Activated CD8-positive, alpha-beta memory T cell treated with anti-CD3 and anti-CD28 coated beads for 36 hours (primary cell): Measurements from ENCODE around the gene ZBTB7B. TPM values are rescaled to one million over a fixed set of nuclear protein-coding genes. Genes with fewer than 3 reads are reported as not detected.

ENCODE experiments used
- CTCF ChIA-PET: fragments of 350-600 bp; sonication (Branson Sonifier 250); formaldehyde crosslinking; loops from one replicate; lab custom pipeline; 2021; ENCODE audit warnings: antibody characterized with exemption; lab: Charles Lee
- POLR2A ChIA-PET: fragments of 350-600 bp; sonication (Branson Sonifier 250); formaldehyde crosslinking; loops from one replicate; lab custom pipeline; 2021; ENCODE audit warnings: antibody characterized with exemption; lab: Charles Lee
- total RNA-seq, 2 experiments: library from RNA; stranded (reverse); gene quantifications; one replicate each; pipeline ENCODE4 v1.2.3, GENCODE V29; 2021

Gene ZBTB7B
- total RNA-seq, 2 experiments from 2014 or later = 33.4 to 34.3 TPM

DNA sequence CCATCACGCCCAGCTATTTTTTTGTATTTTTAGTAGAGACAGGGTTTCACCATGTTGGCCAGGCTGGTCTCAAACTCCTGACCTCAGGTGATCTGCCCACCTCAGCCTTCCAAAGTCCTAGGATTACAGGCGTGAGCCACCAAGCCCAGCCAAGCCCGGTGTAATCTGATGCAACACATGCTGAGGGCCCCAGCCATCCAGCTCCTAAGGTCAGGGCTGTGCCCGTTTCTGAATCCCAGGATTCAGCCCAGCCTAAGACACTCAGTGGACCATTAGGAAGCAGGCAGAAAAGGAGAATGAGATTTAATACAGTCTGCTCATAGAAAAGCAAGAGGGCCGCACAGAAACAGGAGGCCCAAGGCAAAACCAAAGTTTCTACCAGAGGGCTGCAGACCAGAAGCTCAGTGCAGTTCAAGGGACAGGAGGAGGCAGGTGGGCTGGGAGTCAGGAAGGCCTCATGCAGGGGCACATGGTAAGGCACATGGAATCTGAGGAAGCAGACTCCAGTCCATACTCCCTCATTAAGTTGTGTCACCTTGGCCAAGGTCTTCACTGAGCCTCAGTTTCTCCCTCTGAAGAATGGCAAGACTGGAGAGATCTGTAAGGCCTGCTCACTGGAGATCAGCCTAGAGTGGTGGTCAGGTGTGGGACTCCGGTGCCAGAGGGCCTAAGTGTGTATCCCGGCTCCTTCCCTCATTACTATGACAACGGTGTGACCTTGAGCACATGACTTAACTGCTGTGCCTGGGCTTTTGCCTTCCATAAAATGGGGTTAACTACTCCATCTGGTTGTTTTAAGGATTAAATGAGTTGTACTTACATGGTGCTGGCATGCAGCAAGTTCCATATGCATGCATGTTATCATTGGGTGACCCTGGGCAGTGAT is 46.1 kb downstream of the ZBTB7B start:
- ChIA-PET POLR2A (no interaction called here), CTCF (interaction anchor here (1.0 to 2.3 kb wide), 6 partner anchors 12 to 37 kb away, joined by 3 to 8 read pairs (median 6); no protein-coding TSS in a partner anchor)

DNA sequence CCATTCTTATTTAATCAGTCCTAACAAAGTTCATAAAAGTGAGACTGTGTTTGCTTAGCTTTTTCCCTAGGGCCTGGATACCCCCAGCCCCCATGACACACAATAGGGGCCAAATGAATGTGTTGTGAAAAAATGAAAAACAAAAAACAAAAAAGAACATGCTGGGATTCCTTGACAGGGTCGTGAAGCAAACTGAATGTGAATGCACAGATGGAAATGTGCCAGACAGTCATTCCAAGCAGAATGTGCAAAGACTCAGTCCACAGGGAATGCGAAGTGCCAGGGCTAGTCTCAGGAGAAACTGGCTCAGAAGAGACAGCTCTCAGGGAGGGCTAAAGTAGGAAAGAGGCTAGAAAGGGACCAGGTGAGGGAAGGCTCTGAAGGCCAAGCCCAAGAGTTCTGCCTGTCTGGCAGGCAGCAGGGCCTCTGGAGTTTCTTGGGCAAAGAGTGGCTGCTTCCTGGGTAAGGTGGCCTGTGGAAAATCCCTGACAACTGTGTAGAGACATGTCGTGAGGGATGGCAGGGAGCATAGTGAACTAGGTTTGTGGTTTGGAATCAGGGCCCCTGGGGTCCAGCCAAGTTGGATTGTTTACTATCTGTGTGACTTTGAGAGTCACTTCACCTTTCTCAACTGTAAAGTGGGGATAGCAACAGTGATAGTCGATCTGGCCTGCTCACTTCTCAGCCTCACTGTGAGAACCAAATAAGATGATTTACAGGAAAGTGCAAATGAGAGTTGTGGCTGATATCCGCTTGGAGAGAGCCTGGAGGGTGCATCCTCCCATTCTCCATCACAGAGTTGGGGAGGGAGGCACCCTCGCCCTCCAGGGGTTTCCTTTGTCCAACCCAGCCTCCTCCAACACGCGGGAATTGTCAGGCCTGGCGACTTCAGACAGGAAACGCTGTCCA is 47.3 kb downstream of the ZBTB7B start:
- POLR2A ChIA-PET = interaction anchor here (1.0 kb wide), 1 partner anchor 32 kb away, joined by 4 read pairs; no protein-coding TSS in a partner anchor
- CTCF ChIA-PET = interaction anchor here (0.6 to 2.3 kb wide), 18 partner anchors 8 to 123 kb away, joined by 3 to 17 read pairs (median 6); partner anchors contain the start of genes EFNA3, EFNA4, FLAD1 and KRTCAP2

DNA sequence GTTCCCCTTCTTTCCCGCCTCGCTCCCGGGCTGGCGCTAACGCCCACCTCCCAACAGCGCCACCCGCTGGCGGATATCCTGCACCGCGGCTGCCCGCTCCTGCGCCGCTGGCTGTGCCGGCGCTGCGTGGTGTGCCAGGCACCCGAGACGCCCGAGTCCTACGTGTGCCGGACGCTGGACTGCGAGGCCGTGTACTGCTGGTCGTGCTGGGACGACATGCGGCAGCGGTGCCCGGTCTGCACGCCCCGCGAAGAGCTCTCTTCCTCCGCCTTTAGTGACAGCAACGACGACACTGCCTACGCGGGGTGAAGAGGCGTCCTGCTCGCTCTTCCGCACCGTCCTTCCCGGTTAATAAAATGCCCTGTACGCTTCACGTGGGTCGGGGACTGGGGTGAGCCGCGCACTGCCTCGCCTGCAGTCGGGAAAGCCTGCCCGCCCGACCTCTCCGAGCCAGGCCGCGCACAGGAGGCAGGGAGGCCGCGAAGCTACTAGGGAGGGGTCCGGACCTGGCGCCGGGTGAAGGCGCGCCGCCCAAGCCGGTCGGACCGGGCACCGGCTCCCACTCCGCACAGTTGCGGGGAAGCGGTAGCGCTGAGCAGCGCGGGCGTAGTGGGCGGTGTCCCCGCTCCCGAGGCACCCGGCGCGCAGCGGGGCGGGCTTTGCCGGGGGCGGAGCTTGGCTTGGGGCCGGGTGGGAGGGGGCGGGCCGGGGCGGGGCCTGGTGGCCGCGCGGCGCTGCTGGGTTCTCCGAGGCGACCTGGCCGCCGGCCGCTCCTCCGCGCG is 48.1 kb downstream of the ZBTB7B start, which contains the start of gene ADAM15:
ADAM15 (plus strand) TSS at position 757 of the 782 bp plus-strand sequence. CDS start 71 bp downstream, outside the sequence.
- ChIA-PET POLR2A (interaction anchor here (0.6 to 1.0 kb wide), 5 partner anchors 13 to 86 kb away, joined by 3 to 5 read pairs (median 4); partner anchors contain the start of genes EFNA4 and SLC50A1), CTCF (interaction anchor here (0.6 to 4.8 kb wide), 20 partner anchors 9 to 398 kb away, joined by 3 to 30 read pairs (median 6); partner anchors contain the start of genes EFNA3, EFNA4, FLAD1 and KRTCAP2)

DNA sequence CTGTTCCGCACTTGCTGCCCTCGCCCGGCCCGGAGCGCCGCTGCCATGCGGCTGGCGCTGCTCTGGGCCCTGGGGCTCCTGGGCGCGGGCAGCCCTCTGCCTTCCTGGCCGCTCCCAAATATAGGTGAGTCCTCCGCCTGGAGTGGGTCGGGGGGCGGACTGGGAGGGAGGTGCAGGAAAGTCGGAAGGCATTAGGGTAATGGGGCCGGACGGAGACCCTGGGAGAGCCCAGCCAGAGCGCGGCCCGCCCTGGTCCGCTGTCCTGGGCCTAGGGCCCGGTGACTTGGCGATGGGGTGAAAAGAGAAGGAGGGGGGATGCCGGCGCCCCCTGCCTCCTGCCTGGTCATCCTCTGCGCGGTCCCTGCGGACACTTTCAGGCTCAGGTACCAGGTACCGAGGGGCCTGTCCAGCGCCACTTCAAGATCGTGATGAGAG is 48.8 kb downstream of the ZBTB7B start:
- ChIA-PET POLR2A (interaction anchor here (0.6 to 1.0 kb wide), 6 partner anchors 8 to 85 kb away, joined by 3 to 5 read pairs (median 4); partner anchors contain the start of genes EFNA4 and SLC50A1), CTCF (interaction anchor here (0.9 to 4.8 kb wide), 19 partner anchors 9 to 399 kb away, joined by 3 to 30 read pairs (median 6); partner anchors contain the start of genes EFNA3, EFNA4, FLAD1 and KRTCAP2)

DNA sequence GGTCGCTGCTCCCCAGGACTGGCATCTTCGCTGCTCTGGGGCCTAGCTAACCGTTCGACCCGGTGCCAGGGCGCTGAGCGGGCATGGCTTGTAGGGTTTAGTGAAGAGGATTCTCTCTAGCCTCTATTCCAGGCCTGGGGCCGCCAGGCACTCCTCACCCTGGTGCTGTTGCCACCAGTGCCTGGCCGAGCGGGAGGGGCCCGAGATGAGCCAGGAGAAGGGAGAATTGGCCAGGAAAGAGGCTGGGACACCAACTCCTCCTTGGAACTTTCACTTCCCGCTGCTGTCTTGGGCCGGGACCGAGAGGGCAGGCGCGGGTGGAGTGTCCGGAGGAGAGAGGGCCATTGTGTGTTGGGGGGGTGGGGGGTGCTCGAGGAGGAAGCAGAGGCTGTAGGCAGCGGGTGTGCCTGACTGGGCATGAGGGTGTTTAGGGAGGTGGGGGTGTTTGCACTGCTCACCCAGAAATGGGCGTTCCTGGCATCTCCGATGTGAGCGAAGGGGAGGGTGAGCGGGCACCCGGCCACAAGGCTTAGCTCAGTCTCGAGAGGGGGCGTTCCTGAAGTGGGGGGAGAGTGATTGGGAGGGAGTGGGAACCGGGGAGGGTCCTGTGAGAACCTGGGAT is 49.3 kb downstream of the ZBTB7B start:
- ChIA-PET POLR2A (interaction anchor here (0.5 to 1.0 kb wide), 6 partner anchors 8 to 575 kb away, joined by 3 to 7 read pairs (median 4); partner anchors contain the start of gene SLC50A1), CTCF (interaction anchor here (1.1 to 4.8 kb wide), 14 partner anchors 8 to 400 kb away, joined by 3 to 30 read pairs (median 4); no protein-coding TSS in a partner anchor)

DNA sequence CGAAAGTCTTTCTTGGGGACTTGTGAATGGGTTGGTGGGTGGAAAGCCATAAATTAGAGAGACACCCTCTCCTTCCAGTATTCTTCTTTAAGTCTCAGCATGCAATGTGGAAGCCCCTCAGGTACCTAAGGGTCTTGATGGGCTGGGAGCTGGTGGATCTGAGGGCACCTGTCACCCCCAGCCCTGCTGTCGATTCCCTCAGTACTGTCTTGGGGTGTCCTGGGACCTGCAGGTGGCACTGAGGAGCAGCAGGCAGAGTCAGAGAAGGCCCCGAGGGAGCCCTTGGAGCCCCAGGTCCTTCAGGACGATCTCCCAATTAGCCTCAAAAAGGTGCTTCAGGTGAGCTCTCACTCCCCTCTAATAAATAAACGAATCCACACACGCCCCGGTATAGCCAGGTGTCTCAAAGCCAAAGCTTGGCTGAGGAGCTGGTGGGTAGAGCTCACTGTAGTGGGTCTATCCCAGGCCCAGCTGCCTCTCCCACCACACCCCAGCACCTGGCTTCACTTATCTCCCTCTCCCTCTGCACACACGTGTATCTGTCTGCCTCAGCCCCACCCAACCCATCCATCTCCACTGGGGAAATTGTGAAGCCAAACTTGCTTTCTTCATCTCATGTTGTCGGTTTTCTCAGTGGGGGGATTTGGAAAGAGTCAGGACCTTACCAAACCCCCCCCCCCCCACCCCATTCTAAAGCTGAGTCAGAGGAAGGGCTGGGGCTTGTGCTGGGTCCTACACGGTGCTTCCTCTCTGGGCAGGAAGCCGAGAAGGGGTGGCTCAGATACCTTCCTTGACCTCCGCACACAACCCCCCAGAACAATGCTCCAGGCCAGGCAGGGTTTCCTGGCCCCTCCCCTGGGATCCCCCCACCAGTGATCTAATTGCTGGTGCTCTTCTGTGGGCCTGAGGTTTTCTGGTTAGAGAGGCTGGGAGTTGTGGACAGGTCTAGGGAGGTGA is 50.1 kb downstream of the ZBTB7B start:
- POLR2A ChIA-PET = interaction anchor here (0.5 to 0.6 kb wide), 2 partner anchors 115 to 576 kb away, joined by 4 to 7 read pairs; no protein-coding TSS in a partner anchor

DNA sequence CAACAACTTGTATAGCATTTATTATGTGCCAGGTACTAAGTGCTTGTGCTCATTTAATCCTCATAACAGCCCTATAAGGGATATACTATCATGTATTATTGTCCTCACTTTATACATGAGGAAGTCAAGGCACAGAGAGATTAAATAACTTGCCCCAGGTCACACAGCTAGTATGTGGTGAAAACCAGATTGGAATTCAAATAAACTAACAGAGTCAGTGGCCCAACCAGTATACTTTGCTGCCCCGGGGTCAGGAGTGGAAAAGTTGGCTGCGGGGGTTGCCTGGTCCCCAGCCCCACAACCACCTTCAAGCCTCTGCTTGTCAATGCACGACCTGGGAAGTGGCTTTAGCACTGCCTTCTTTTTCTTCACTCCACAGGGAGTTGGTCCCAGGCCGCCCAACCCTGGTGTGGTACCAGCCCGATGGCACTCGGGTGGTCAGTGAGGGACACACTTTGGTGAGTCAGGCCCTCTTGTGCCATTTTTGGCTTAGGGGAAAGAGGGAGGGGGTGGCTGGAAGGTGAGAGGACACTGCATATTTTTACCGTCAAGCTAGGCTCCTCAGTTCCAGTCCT is 51.0 kb downstream of the ZBTB7B start:
- POLR2A ChIA-PET = no interaction called here
- CTCF ChIA-PET = interaction anchor here (1.3 to 4.8 kb wide), 6 partner anchors 8 to 38 kb away, joined by 3 to 30 read pairs (median 7); partner anchors contain the start of genes DCST1 and DCST2

More for the DNA sequence above, 50.1 kb downstream of the ZBTB7B start:
- CTCF ChIA-PET = interaction anchor here (1.2 to 4.8 kb wide), 10 partner anchors 9 to 142 kb away, joined by 3 to 30 read pairs (median 4); partner anchors contain the start of genes DCST1 and DCST2

DNA sequence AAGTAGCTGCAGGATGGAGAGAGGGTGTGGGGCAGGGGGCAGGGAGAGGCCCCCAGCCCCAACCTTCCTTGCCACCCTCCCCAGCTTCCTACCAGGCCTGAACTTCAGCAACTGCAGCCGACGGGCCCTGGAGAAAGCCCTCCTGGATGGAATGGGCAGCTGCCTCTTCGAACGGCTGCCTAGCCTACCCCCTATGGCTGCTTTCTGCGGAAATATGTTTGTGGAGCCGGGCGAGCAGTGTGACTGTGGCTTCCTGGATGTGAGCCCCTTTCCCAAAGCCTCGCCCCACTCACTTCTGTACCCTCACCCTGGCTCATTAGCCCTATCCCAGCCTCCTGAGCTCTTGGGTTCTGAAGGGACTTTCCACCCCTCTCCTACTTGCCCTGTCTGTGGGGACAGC is 54.5 kb downstream of the ZBTB7B start:
- POLR2A ChIA-PET = no interaction called here
- CTCF ChIA-PET = interaction anchor here (1.2 to 12.9 kb wide), 4 partner anchors 12 to 39 kb away, joined by 3 to 127 read pairs (median 6); no protein-coding TSS in a partner anchor

DNA sequence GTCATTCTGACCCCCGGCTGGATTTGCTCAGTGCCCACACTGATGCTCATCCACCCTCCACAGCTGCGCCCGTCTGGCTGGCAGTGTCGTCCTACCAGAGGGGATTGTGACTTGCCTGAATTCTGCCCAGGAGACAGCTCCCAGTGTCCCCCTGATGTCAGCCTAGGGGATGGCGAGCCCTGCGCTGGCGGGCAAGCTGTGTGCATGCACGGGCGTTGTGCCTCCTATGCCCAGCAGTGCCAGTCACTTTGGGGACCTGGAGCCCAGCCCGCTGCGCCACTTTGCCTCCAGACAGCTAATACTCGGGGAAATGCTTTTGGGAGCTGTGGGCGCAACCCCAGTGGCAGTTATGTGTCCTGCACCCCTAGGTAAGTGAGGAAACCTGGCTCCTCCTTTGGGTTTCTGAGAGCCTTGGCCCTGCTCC is 55.2 kb downstream of the ZBTB7B start:
- ChIA-PET POLR2A (no interaction called here), CTCF (interaction anchor here (1.2 to 12.9 kb wide), 5 partner anchors 13 to 40 kb away, joined by 3 to 127 read pairs (median 7); no protein-coding TSS in a partner anchor)

DNA sequence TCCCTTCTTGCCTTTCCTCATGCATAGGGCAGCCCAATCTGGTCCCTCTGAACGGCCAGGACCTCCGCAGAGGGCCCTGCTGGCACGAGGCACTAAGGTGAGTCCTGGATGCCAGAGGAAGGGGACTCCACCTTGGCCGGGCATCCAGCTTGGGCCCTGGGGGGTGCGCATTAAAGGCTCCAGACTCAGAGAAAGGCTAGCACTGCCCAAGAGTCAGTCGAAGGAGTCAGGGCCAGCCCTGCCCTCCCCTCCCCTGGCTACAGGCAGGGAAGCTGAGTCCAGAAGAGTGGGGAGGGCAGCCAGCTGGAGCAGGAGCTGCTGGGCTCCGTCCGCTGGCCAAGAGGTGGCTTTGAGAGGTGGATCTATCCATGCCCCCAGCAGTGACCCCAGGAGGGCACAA is 58.1 kb downstream of the ZBTB7B start:
- POLR2A ChIA-PET = no interaction called here
- CTCF ChIA-PET = interaction anchor here (0.9 to 12.9 kb wide), 13 partner anchors 8 to 109 kb away, joined by 3 to 127 read pairs (median 11); partner anchors contain the start of genes ADAM15 and EFNA3

DNA sequence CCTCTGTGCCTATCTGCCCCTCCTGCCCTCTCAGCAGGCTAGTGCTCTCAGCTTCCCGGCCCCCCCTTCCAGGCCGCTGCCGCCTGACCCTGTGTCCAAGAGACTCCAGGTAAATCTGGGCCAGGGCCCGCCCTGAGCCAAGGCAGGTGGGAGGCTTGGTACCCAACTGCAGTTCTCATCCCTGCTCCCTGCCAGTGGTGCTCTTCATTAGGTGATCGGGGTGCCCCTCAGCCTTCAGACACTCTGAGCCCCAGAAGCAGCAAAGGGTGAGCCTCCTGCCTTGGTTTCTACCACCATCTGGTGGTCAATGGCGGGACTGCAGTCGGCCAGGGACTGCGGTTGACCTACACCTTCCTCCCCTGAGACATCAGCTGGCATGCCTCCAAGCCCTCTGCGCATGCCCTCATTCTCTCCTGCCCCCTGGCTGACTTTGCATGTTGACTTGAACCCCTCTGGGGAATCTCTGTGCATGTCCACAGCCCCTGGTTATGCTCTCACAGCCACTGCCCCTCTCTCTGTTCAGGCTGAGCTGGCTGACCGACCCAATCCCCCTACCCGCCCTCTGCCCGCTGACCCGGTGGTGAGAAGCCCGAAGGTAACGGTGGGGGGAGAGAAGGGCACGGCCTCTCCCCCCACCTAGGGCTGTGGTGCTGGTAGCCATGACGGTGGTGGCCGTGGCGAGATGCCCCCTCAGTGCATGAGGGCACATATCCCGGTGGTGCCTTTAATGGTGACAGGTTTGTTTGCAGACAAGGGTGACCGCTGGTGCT is 59.0 kb downstream of the ZBTB7B start:
- POLR2A ChIA-PET = interaction anchor here (1.2 kb wide), 1 partner anchor 47 kb away, joined by 8 read pairs; no protein-coding TSS in a partner anchor
- CTCF ChIA-PET = interaction anchor here (0.5 to 12.9 kb wide), 22 partner anchors 8 to 192 kb away, joined by 3 to 127 read pairs (median 6); partner anchors contain the start of genes ADAM15, EFNA3, KRTCAP2 and PYGO2

DNA sequence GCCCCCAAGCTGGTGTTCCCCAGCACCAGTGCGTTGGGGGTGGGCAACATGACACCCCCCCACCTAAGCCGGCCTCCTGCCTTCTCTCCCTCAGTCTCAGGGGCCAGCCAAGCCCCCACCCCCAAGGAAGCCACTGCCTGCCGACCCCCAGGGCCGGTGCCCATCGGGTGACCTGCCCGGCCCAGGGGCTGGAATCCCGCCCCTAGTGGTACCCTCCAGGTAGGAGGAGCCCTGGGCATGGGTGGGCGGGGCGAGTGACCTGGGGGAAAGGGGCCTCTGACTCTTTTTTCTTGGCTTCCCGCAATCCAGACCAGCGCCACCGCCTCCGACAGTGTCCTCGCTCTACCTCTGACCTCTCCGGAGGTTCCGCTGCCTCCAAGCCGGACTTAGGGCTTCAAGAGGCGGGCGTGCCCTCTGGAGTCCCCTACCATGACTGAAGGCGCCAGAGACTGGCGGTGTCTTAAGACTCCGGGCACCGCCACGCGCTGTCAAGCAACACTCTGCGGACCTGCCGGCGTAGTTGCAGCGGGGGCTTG is 59.6 kb downstream of the ZBTB7B start:
- ChIA-PET POLR2A (interaction anchor here (1.2 kb wide), 1 partner anchor 48 kb away, joined by 8 read pairs; no protein-coding TSS in a partner anchor), CTCF (interaction anchor here (0.5 to 12.9 kb wide), 22 partner anchors 8 to 193 kb away, joined by 3 to 127 read pairs (median 6); partner anchors contain the start of genes ADAM15, EFNA3, KRTCAP2 and PYGO2)

DNA sequence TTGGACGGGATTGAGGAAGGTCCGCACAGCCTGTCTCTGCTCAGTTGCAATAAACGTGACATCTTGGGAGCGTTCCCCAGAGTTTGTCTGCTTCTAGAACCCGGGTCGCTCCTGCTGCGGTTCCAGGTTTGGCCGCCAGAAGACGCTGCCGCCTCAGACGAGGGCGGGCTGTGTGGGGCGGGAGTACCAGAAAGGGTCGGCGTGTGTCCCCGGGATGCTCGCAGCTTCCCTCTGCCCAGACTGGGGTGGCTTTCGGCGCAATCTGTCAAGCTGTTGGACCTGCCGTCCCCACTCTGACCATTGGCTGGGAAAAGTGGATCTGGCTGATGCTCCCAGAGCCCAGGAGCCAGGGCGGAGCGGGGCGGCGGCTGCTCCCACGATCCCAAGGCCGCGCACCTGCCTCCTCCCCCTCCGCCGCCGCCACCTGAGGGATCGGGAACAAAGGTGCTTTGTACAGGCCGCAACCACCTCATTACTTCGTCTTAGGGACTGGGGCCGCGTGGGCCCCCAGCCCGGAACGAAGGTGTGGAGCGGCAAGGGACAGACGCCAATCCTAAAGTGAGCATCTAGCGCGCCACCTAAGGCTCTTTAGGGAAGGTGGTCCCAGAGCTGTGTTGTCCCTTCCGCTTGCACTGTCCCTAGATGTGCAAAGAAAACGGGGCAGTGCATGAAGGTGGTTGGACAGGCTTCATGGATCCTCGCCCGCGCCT is 60.3 kb downstream of the ZBTB7B start:
- ChIA-PET CTCF (interaction anchor here (0.6 to 12.9 kb wide), 11 partner anchors 8 to 64 kb away, joined by 3 to 127 read pairs (median 7); partner anchors contain the start of gene ADAM15), POLR2A (interaction anchor here (0.6 to 1.2 kb wide), 3 partner anchors 12 to 23 kb away, joined by 3 read pairs; partner anchors contain the start of gene ADAM15)
